GM19099 (cell line): ENCODE results near the gene LRMDA.

Experiments
- POLR2A ChIP-seq: IDR thresholded peaks from 3 replicates; pipeline ENCODE4 v1.6.1; 2011; ENCODE audit warnings: low read depth; ENCODE audit not compliant: insufficient read length; ENCODE audit errors: extremely low read depth

Gene LRMDA

GRCh38 chr10:75678527-75678926 lies 247.1 kb downstream of the LRMDA start:
- no peak for TF ChIP-seq POLR2A

GRCh38 chr10:75679536-75679935 lies 248.1 kb downstream of the LRMDA start:
- TF ChIP-seq POLR2A: no peak

GRCh38 chr10:75681334-75681733 lies 249.9 kb downstream of the LRMDA start:
- no peak for TF ChIP-seq POLR2A

GRCh38 chr10:75682649-75683557 lies 251.5 kb downstream of the LRMDA start:
- TF ChIP-seq POLR2A: no peak

- TF ChIP-seq POLR2A: no peak
These were observed 253.8 kb downstream of the LRMDA start for GRCh38 chr10:75685187-75685586.

- no peak for TF ChIP-seq POLR2A
These were observed 257.3 kb downstream of the LRMDA start for GRCh38 chr10:75688506-75689300.

- no peak for TF ChIP-seq POLR2A
These were observed 262.1 kb downstream of the LRMDA start for GRCh38 chr10:75693489-75693888.

- no peak for TF ChIP-seq POLR2A
These were observed 262.8 kb downstream of the LRMDA start for GRCh38 chr10:75694269-75694668.

- TF ChIP-seq POLR2A: no peak
These were observed 263.4 kb downstream of the LRMDA start for GRCh38 chr10:75694790-75695189.

- TF ChIP-seq POLR2A: no peak
These were observed 264.6 kb downstream of the LRMDA start for GRCh38 chr10:75695994-75696393.

GRCh38 chr10:75696536-75696935 lies 265.1 kb downstream of the LRMDA start:
- TF ChIP-seq POLR2A: no peak

- TF ChIP-seq POLR2A: no peak
These were observed 271.9 kb downstream of the LRMDA start for GRCh38 chr10:75703191-75703854.

- TF ChIP-seq POLR2A: no peak
These were observed 274.0 kb downstream of the LRMDA start for GRCh38 chr10:75705426-75705825.

GRCh38 chr10:75707080-75707840 lies 275.8 kb downstream of the LRMDA start:
- no peak for TF ChIP-seq POLR2A

GRCh38 chr10:75708060-75708459 lies 276.6 kb downstream of the LRMDA start:
- TF ChIP-seq POLR2A: no peak
